Neural cell (in vitro differentiated cells): ENCODE measurements around the gene GALNT4. TPM values are rescaled to one million over a fixed set of nuclear protein-coding genes. Genes with fewer than 3 reads are reported as not detected.

ENCODE experiments used
- H2AFZ ChIP-seq: fragments of 200-600, 300-800 bp; sonication (generic), shearing (Covaris generic); 2 replicates; pipeline ENCODE4 v1.6.0; 2014; ENCODE audit warnings: low read depth, mild to moderate bottlenecking, antibody characterized with exemption, low read length, moderate library complexity
- H3F3A ChIP-seq: fragments of 200-600 bp; shearing (Covaris generic); 2 replicates; pipeline ENCODE4 v1.6.1; 2016; ENCODE audit warnings: mild to moderate bottlenecking, moderate library complexity, mixed read lengths, antibody characterized with exemption, low read length; ENCODE audit not compliant: insufficient read depth, poor library complexity, severe bottlenecking
- H3K27ac ChIP-seq: fragments of 200-600, 300-800 bp; sonication (generic), shearing (Covaris generic); 2 replicates; pipeline ENCODE4 v1.5.1; 2014; ENCODE audit warnings: mild to moderate bottlenecking, low read length, moderate library complexity
- H3K27me3 ChIP-seq: fragments of 300-800, 200-600 bp; sonication (generic), shearing (Covaris generic); 2 replicates; pipeline ENCODE4 v1.6.0; 2014; ENCODE audit warnings: mild to moderate bottlenecking, low read depth, low read length, moderate library complexity; ENCODE audit not compliant: insufficient read depth
- H3K36me3 ChIP-seq: fragments of 300-800, 200-600 bp; sonication (generic), shearing (Covaris generic); 2 replicates; pipeline ENCODE4 v1.5.1; 2014; ENCODE audit warnings: mild to moderate bottlenecking, antibody characterized with exemption, low read length, moderate library complexity; ENCODE audit not compliant: insufficient read depth
- H3K4me2 ChIP-seq: fragments of 300-800, 200-600 bp; sonication (generic), shearing (Covaris generic); 2 replicates; pipeline ENCODE4 v1.6.0; 2014; ENCODE audit warnings: mild to moderate bottlenecking, low read length
- H3K4me3 ChIP-seq: fragments of 300-800, 200-600 bp; sonication (generic), shearing (Covaris generic); 2 replicates; pipeline ENCODE4 v1.5.1; 2014; ENCODE audit warnings: mild to moderate bottlenecking, low read length, moderate library complexity
- H3K79me2 ChIP-seq: fragments of 200-600 bp; shearing (Covaris generic); replicated peaks from 2 replicates; pipeline ENCODE4 v1.6.0; 2014; ENCODE audit warnings: mild to moderate bottlenecking, low read length, moderate library complexity; ENCODE audit not compliant: insufficient read depth
- H3K9ac ChIP-seq: fragments of 300-800, 200-600 bp; sonication (generic), shearing (Covaris generic); 2 replicates; pipeline ENCODE4 v1.6.1; 2016; ENCODE audit warnings: mild to moderate bottlenecking, low read length, mixed read lengths
- H3K9me2 ChIP-seq: fragments of 200-600 bp; shearing (Covaris generic); 2 replicates; pipeline ENCODE4 v1.6.1; 2016; ENCODE audit warnings: mild to moderate bottlenecking, low read length, mixed read lengths; ENCODE audit not compliant: insufficient read depth
- H3K9me3 ChIP-seq: fragments of 200-600, 300-800 bp; sonication (generic), shearing (Covaris generic); 2 replicates; pipeline ENCODE4 v1.6.1; 2016; ENCODE audit warnings: mild to moderate bottlenecking, mixed run types, low read length, moderate library complexity, mixed read lengths
- H4K20me1 ChIP-seq: fragments of 200-600 bp; shearing (Covaris generic); 2 replicates; pipeline ENCODE4 v1.6.1; 2016; ENCODE audit warnings: mild to moderate bottlenecking, mixed run types; ENCODE audit not compliant: insufficient read depth
- CTCF ChIP-seq: fragments of 450-650 bp; IDR thresholded peaks from 2 replicates; pipeline ENCODE4 v1.5.1; 2014; ENCODE audit warnings: antibody characterized with exemption, mild to moderate bottlenecking, moderate library complexity; ENCODE audit not compliant: poor library complexity, severe bottlenecking
- EP300 ChIP-seq: fragments of 450-650 bp; conservative IDR thresholded peaks from 2 replicates; pipeline ENCODE4 v1.6.1; 2014; ENCODE audit warnings: antibody characterized with exemption, mild to moderate bottlenecking, moderate library complexity; ENCODE audit not compliant: poor library complexity, severe bottlenecking
- EZH2 ChIP-seq: fragments of 200-600, 300-800 bp; shearing (Covaris generic), sonication (generic); IDR thresholded peaks from 2 replicates; pipeline ENCODE4 v1.6.1; 2014; ENCODE audit warnings: antibody characterized with exemption, low read length, borderline replicate concordance, mild to moderate bottlenecking; ENCODE audit not compliant: insufficient read depth, poor library complexity, severe bottlenecking
- MXI1 ChIP-seq: fragments of 450-650 bp; conservative IDR thresholded peaks from 2 replicates; pipeline ENCODE4 v1.6.1; 2014; ENCODE audit warnings: antibody characterized with exemption, mild to moderate bottlenecking; ENCODE audit not compliant: poor library complexity, severe bottlenecking
- POLR2AphosphoS5 ChIP-seq: IDR thresholded peaks from 2 replicates; pipeline ENCODE4 v1.6.1; 2012
- RAD21 ChIP-seq: fragments of 450-650 bp; conservative IDR thresholded peaks from 2 replicates; pipeline ENCODE4 v1.6.1; 2014; ENCODE audit warnings: antibody characterized with exemption, mild to moderate bottlenecking, moderate library complexity
- REST ChIP-seq: IDR thresholded peaks from 2 replicates; pipeline ENCODE4 v1.6.1; 2012; ENCODE audit warnings: borderline replicate concordance
- SMC3 ChIP-seq: fragments of 450-650 bp; conservative IDR thresholded peaks from 2 replicates; pipeline ENCODE4 v1.6.1; 2014; ENCODE audit warnings: antibody characterized with exemption, mild to moderate bottlenecking, moderate library complexity; ENCODE audit not compliant: poor library complexity
- TAF1 ChIP-seq: IDR thresholded peaks from 2 replicates; pipeline ENCODE4 v1.6.1; 2012; ENCODE audit warnings: low read depth
- polyA plus RNA-seq: library from polyadenylated mRNA; depleted of rRNA; stranded (reverse); fragments of >200 nt; gene quantifications from 2 replicates; pipeline ENCODE4 v1.2.3, GENCODE V29; 2014

The GALNT4 gene
- polyA plus RNA-seq, 1 donor from 2014 or later: 0.78 TPM

- H4K20me1 ChIP-seq: no peaks in the 10 kb centered on the region
- no peaks in the 10 kb centered on the region for H3F3A ChIP-seq
- H3K4me2 ChIP-seq: no peak overlapping the region
- H3K9me3 ChIP-seq: no peaks in the 10 kb centered on the region
- no peak overlapping the region for H3K9ac ChIP-seq
- no peaks in the 10 kb centered on the region for H3K36me3 ChIP-seq
- no peak overlapping the region for H3K27ac ChIP-seq
- H3K79me2 ChIP-seq: no peaks in the 10 kb centered on the region
- no peak overlapping the region for H3K4me3 ChIP-seq
- no peaks in the 10 kb centered on the region for H3K27me3 ChIP-seq
- no peak overlapping the region for H2AFZ ChIP-seq
- no peaks in the 10 kb centered on the region for H3K9me2 ChIP-seq
- TF ChIP-seq RAD21 (no peak), POLR2AphosphoS5 (no peak), MXI1 (no peak)
These were observed 15.0 kb upstream of the GALNT4 start for GRCh38 chr12:89539426-89540223.

- no peak overlapping the region for H2AFZ ChIP-seq
- no peaks in the 10 kb centered on the region for H3K9me2 ChIP-seq
- no peak overlapping the region for H3K9ac ChIP-seq
- no peaks in the 10 kb centered on the region for H3K36me3 ChIP-seq
- H3K9me3 ChIP-seq: no peaks in the 10 kb centered on the region
- H3F3A ChIP-seq: no peaks in the 10 kb centered on the region
- H3K79me2 ChIP-seq: no peaks in the 10 kb centered on the region
- H3K4me2 ChIP-seq: no peak overlapping the region
- H3K27ac ChIP-seq: no peak overlapping the region
- H4K20me1 ChIP-seq: no peaks in the 10 kb centered on the region
- H3K4me3 ChIP-seq: no peak overlapping the region
- TF ChIP-seq POLR2AphosphoS5 (no peak), SMC3 (no peak), RAD21 (no peak), MXI1 (no peak), CTCF (no peak), EP300 (no peak), EZH2 (no peak), REST (no peak), TAF1 (no peak)
- H3K27me3 ChIP-seq: no peaks in the 10 kb centered on the region
These were observed 14.3 kb upstream of the GALNT4 start for GRCh38 chr12:89538897-89539296.
